ENCODE measurements around the gene HMGXB4. TPM values are rescaled to one million over a fixed set of nuclear protein-coding genes. Genes with fewer than 3 reads are reported as not detected.
"Not testable (repeated sequence)": the region's sequence is repeated elsewhere in the genome, so short reads cannot be mapped to it uniquely, and the experiment has no call there.

Gene HMGXB4
- total and polyA plus RNA-seq, 2 experiments from 2014 or later = 34.7 to 64.9 TPM

- no peaks in the 10 kb centered on the region for H3F3A ChIP-seq (replicated peaks; ENCODE audit: low read depth)
- no peak overlapping the region for H3K4me2 ChIP-seq
Observed at GRCh38 chr22:35230839-35231584, 26.3 kb upstream of the HMGXB4 start.

DNA sequence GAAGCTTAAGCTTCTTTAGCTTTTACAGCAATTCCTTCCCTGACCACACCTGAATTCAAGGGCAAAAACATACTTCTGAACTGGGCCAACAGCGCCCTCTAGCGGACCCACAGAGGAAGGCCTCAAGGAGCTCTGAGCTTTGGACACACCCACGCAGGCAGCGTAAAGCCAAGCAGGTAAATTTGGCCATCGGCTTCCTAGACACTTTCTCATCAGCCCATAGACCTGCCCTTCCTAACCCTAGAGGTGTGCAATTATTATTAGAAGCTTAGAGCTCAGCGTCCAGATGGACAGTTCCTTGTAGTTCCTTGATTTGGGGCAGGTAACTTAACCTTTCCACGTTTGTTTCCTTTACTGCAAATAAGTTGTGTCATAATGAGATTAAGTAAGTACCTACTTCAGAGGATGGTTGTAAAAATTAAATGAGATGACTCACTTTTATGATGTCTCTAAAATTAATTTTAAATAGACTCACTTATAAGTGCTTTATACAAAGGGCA, 25.7 kb upstream of the HMGXB4 start:
- Histone ChIP-seq H3K79me2 (replicated peaks; ENCODE audit: insufficient read depth) (no peaks in the 10 kb centered on the region), H4K20me1 (replicated peaks; ENCODE audit: insufficient read depth) (no peaks in the 10 kb centered on the region), H3K4me2 (no peak overlapping the region), H3K27ac (ENCODE audit: low read depth) (no peak overlapping the region), H3K27me3 (ENCODE audit: insufficient read depth) (no peaks in the 10 kb centered on the region), H3K9me2 (ENCODE audit: insufficient read depth) (no peaks in the 10 kb centered on the region), H3K4me1 (ENCODE audit: insufficient read depth) (peaks cover 6% of the 10 kb centered on the region), H3F3A (replicated peaks; ENCODE audit: low read depth) (no peaks in the 10 kb centered on the region), H2AFZ (no peak overlapping the region), H3K4me3 (no peak overlapping the region), H3K36me3 (ENCODE audit: insufficient read depth) (no peaks in the 10 kb centered on the region)
- Mint-ChIP-seq H3K27me3 (ENCODE audit: insufficient read depth, low read depth, poor library complexity) (peaks cover 11% of the 10 kb centered on the region), H3K9me3 (no peaks in the 10 kb centered on the region), H3K27ac (no peak overlapping the region), H3K36me3 (ENCODE audit: low read depth) (no peaks in the 10 kb centered on the region; the same call in 2 of the 3 replicates), H3K4me1 (peaks cover 24% of the 10 kb centered on the region; the same call in 2 of the 3 replicates), H3K4me3 (no peak overlapping the region)
- peak; percentile 95 for ATAC-seq
- TF ChIP-seq CTCF (conservative IDR thresholded peaks at IDR 0.05; ENCODE audit: low read depth in 2 of 2) (peak; percentile 96 to 99), REST (IDR thresholded peaks at IDR 0.05; ENCODE audit: unreplicated experiment) (no peak), CREB1 (CRISPR knock-in tag; IDR thresholded peaks at IDR 0.05; ENCODE audit: low read depth) (no peak), ZNF114 (CRISPR knock-in tag; IDR thresholded peaks at IDR 0.05) (no peak)
- DNase-seq (ENCODE audit: low spot score) = peak; percentile 91

More at GRCh38 chr22:35230839-35231584, 26.3 kb upstream of the HMGXB4 start:
- H3K4me3 ChIP-seq = no peak overlapping the region
- H4K20me1 ChIP-seq (replicated peaks; ENCODE audit: insufficient read depth) = no peaks in the 10 kb centered on the region
- TF ChIP-seq STAT1 (IDR thresholded peaks at IDR 0.05; ENCODE audit: unreplicated experiment) = no peak
- TF ChIP-seq POLR2AphosphoS5 (IDR thresholded peaks at IDR 0.05; ENCODE audit: low read depth) = no peak
- no peak for DNase-seq (ENCODE audit: low spot score)
- peak overlapping the region; percentile 43; the same call in 1 of the 2 replicates for H2AFZ ChIP-seq
- no peaks in the 10 kb centered on the region for H3K9me2 ChIP-seq (ENCODE audit: insufficient read depth)
- peaks cover 11% of the 10 kb centered on the region for H3K27me3 Mint-ChIP-seq (ENCODE audit: insufficient read depth, low read depth, poor library complexity)
- no peaks in the 10 kb centered on the region; the same call in 2 of the 3 replicates for H3K36me3 Mint-ChIP-seq (ENCODE audit: low read depth)
- no peaks in the 10 kb centered on the region for H3K9me3 Mint-ChIP-seq
- peaks cover 27% of the 10 kb centered on the region; the same call in 2 of the 3 replicates for H3K4me1 Mint-ChIP-seq
- peak; percentile 20; the same call in 2 of the 3 replicates for ATAC-seq
- no peak overlapping the region for H3K4me3 Mint-ChIP-seq
- H3K79me2 ChIP-seq (replicated peaks; ENCODE audit: insufficient read depth) = no peaks in the 10 kb centered on the region
- peaks cover 6% of the 10 kb centered on the region for H3K4me1 ChIP-seq (ENCODE audit: insufficient read depth)
- H3K27ac ChIP-seq (ENCODE audit: low read depth) = no peak overlapping the region
- H3K27ac Mint-ChIP-seq = no peak overlapping the region
- no peaks in the 10 kb centered on the region for H3K27me3 ChIP-seq (ENCODE audit: insufficient read depth)
- H3K36me3 ChIP-seq (ENCODE audit: insufficient read depth) = no peaks in the 10 kb centered on the region

DNA sequence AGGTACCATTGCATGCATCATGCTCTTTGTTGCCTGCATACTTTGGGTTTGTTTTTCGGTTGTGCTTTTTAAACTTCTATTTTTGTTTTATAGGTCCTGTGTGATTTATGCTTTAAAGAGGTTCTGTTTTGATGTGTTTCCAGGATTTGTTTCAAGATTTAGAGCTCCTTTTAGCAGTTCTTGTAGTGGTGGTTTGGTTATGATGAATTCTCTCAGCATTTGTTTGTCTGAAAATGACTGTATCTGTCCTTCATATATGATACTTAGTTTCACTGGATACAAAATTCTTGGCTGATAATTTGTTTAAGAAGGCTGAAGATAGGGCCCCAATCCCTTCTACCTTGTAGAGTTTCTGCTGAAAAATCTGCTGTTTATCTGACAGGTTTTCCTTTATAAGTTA, 18.5 kb upstream of the HMGXB4 start:
- not testable (repeated sequence) for H4K20me1 ChIP-seq (replicated peaks; ENCODE audit: insufficient read depth)

GRCh38 chr22:35244507-35244906, 12.8 kb upstream of the HMGXB4 start:
- not testable (repeated sequence) for H3K4me3 ChIP-seq; H3K27me3 ChIP-seq (ENCODE audit: insufficient read depth); H3K27ac Mint-ChIP-seq; H4K20me1 ChIP-seq (replicated peaks; ENCODE audit: insufficient read depth); H3F3A ChIP-seq (replicated peaks; ENCODE audit: low read depth); H3K9me2 ChIP-seq (ENCODE audit: insufficient read depth); H3K4me2 ChIP-seq; H3K36me3 Mint-ChIP-seq (ENCODE audit: low read depth); H2AFZ ChIP-seq; H3K4me1 Mint-ChIP-seq; H3K4me1 ChIP-seq (ENCODE audit: insufficient read depth); H3K79me2 ChIP-seq (replicated peaks; ENCODE audit: insufficient read depth); H3K4me3 Mint-ChIP-seq; ATAC-seq; H3K27ac ChIP-seq (ENCODE audit: low read depth); DNase-seq (ENCODE audit: low spot score); H3K27me3 Mint-ChIP-seq (ENCODE audit: insufficient read depth, low read depth, poor library complexity); H3K36me3 ChIP-seq (ENCODE audit: insufficient read depth)
- H3K9me3 Mint-ChIP-seq = peaks cover 26% of the 10 kb centered on the region

More for the DNA sequence above, 18.5 kb upstream of the HMGXB4 start:
- H3K4me1 ChIP-seq (ENCODE audit: insufficient read depth); H3K36me3 ChIP-seq (ENCODE audit: insufficient read depth); H3K27me3 Mint-ChIP-seq (ENCODE audit: insufficient read depth, low read depth, poor library complexity); DNase-seq (ENCODE audit: low spot score); H3F3A ChIP-seq (replicated peaks; ENCODE audit: low read depth); H3K9me2 ChIP-seq (ENCODE audit: insufficient read depth); H3K4me3 ChIP-seq; H2AFZ ChIP-seq; H3K79me2 ChIP-seq (replicated peaks; ENCODE audit: insufficient read depth); H3K36me3 Mint-ChIP-seq (ENCODE audit: low read depth); H3K4me3 Mint-ChIP-seq; H3K27ac Mint-ChIP-seq; H3K27ac ChIP-seq (ENCODE audit: low read depth); ATAC-seq; H3K4me2 ChIP-seq; H3K4me1 Mint-ChIP-seq; H3K27me3 ChIP-seq (ENCODE audit: insufficient read depth): not testable (repeated sequence)
- peaks cover 41% of the 10 kb centered on the region for H3K9me3 Mint-ChIP-seq
